Kidney epithelial cell (primary cell): ENCODE results near the gene ARHGAP40. TPM values are rescaled to one million over a fixed set of nuclear protein-coding genes. Genes with fewer than 3 reads are reported as not detected.
A peak's percentile ranks its signal among the peaks of the same experiment; 100 is the strongest.

Experiments used
- DNase-seq: peaks from one replicate; pipeline ENCODE4 v3.0.0-alpha.2; 2010; ENCODE audit warnings: low read depth
- H3K27me3 ChIP-seq: 2 replicates; pipeline ENCODE4 v1.6.0; 2011; ENCODE audit warnings: low read length; ENCODE audit not compliant: control insufficient read depth, insufficient read depth
- H3K36me3 ChIP-seq: 2 replicates; pipeline ENCODE4 v1.5.1; 2011; ENCODE audit warnings: low read length; ENCODE audit not compliant: control insufficient read depth, insufficient read depth
- H3K4me3 ChIP-seq: 2 replicates; pipeline ENCODE4 v1.5.1; 2011; ENCODE audit warnings: low read depth, mild to moderate bottlenecking, control low read depth, low read length
- CTCF ChIP-seq: IDR thresholded peaks from 2 replicates; pipeline ENCODE4 v1.5.1; 2011; ENCODE audit warnings: mild to moderate bottlenecking, moderate library complexity, low read length, control low read depth, inconsistent platforms; ENCODE audit not compliant: insufficient read depth, poor library complexity, severe bottlenecking
- total RNA-seq: library from RNA; depleted of rRNA; stranded (reverse); fragments of >200 nt; gene quantifications from 2 replicates; pipeline ENCODE4 v1.2.3, GENCODE V29; 2015

Gene ARHGAP40
- total RNA-seq, 1 donor from 2014 or later = 2.8 TPM

DNA sequence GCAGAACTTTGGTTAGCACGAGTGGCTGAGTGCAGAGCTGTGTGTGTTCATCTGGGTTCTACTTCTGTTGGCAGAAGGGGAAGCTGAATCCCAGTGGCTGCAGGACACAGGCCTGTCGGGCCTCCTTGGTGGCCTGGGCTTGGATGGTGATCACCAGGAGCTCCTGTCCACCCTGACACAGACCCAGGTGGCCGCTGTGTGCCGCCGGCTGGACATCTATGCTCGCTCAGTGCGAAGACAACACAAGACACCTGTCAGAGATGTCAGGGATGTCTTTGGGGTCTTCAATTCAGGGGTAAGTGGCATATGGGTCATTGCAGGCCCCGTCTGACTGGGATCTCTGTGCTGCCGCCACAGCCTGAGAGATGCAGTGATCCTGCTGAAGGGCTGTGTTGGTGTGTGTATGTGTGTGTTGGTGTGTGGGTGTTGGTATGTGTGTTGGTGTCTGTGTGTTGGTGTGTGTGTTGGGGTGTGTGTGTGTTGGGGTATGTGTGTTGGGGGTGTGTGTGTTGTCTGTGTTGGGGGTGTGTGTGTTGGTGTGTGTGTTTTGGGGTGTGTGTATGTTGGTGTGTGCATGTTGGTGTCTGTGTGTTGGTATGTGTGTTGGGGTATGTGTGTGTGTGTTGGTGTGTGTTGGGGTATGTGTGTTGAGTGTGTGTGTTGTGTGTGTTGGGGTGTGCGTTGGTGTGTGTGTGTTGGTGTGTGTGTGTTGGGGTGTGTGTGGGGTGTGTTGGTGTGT, 25.5 kb downstream of the ARHGAP40 start:
- H3K36me3 ChIP-seq = no peaks in the 10 kb centered on the region
- no peak for DNase-seq
- TF ChIP-seq CTCF = no peak
- no peak overlapping the region for H3K4me3 ChIP-seq
- H3K27me3 ChIP-seq = no peaks in the 10 kb centered on the region

DNA sequence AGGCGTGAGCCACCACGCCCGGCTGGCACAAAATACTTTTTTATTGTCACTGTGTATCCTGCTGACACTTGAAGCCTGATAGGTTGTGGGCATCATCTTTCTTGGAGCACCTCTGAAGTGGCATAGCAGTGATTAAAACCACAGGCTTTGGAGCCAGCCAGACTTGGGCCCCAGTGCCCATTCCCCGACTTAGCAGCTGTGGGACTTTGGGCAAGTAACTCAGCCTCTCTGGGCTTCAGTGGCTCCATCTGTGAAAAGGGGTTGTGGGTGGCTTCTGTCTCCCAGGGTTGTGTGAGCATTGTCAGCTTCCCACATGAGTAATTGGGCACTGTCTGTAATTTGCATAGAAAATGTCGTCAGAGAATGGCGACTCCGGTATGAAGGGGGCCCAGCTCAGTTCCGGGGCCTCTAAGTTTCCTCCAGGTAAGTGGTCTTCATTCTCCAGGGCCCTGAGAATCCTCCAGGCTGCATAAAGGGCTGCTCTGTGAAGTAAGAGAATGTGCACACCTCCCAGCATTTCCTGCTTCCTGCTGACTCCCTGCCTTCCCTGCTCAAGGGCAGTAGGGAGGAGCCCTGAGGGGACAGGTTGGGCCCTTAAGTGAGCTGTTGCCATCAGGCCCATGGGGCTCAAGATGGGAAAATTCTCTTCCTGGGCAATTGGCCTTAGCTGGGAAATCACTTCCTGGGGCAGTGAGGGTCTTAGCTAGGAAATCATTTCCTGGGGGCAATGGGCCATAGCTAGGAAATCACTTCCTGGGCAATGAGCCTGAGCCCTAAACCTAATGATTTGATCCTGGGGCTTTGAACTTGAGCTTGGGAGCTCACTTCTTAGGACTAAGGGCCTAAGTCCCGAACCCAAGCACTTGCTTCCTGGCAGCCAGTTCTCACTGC, 27.2 kb downstream of the ARHGAP40 start:
- DNase-seq = no peak
- no peaks in the 10 kb centered on the region for H3K27me3 ChIP-seq
- no peak overlapping the region for H3K4me3 ChIP-seq
- H3K36me3 ChIP-seq = no peaks in the 10 kb centered on the region
- TF ChIP-seq CTCF = no peak

- Histone ChIP-seq H3K27me3 (no peaks in the 10 kb centered on the region), H3K4me3 (no peak overlapping the region), H3K36me3 (no peaks in the 10 kb centered on the region)
- DNase-seq = no peak
- no peak for TF ChIP-seq CTCF
These were observed 28.4 kb downstream of the ARHGAP40 start for GRCh38 chr20:38629979-38630378.

- Histone ChIP-seq H3K27me3 (no peaks in the 10 kb centered on the region), H3K4me3 (no peak overlapping the region), H3K36me3 (no peaks in the 10 kb centered on the region)
- no peak for DNase-seq
- no peak for TF ChIP-seq CTCF
These were observed 29.1 kb downstream of the ARHGAP40 start for GRCh38 chr20:38630727-38631126.

DNA sequence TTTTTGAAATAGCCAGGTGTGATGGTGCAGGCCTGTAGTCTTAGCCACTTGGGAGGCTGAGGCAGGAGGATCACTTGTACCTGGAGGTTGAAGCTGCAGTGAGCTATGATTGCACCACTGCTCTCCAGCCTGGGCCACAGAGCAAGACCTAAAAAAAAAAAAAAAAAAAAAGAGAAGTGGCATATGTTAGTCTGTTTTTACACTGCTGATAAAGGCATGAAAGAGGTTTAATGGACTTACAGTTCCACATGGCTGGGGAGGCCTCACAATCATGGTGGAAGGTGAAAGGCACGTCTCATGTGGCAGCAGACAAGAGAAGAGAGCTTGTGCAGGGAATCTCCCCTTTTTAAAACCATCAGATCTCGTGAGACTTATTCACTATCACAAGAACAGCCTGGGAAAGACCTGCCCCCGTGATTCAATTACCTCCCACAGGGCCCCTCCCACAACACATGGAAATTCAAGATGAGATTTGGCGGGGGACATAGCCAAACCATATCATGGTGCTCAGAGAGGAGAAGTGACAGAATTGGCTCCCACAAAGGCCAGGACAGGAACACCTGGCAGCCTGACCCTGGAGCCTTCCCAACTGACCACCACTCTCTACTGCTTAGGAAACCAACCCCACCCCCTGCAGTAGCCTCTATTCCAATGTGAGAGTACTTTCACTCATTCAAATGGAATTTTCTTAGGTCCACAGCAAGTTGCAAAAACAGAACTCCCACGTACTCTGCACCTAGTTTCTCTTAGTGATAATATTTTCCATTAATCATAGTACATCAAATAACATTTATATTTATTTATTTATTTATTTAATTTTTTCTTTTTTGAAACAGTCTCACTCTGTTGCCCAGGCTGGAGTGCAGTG, 29.8 kb downstream of the ARHGAP40 start:
- DNase-seq = peak; percentile 5
- TF ChIP-seq CTCF = no peak
- Histone ChIP-seq H3K4me3 (no peak overlapping the region), H3K36me3 (no peaks in the 10 kb centered on the region), H3K27me3 (no peaks in the 10 kb centered on the region)
